Measurements from ENCODE around the gene ITIH6.
"Not testable (repeated sequence)": the region's sequence is repeated elsewhere in the genome, so short reads cannot be mapped to it uniquely, and the experiment has no call there.

The ITIH6 gene

DNA sequence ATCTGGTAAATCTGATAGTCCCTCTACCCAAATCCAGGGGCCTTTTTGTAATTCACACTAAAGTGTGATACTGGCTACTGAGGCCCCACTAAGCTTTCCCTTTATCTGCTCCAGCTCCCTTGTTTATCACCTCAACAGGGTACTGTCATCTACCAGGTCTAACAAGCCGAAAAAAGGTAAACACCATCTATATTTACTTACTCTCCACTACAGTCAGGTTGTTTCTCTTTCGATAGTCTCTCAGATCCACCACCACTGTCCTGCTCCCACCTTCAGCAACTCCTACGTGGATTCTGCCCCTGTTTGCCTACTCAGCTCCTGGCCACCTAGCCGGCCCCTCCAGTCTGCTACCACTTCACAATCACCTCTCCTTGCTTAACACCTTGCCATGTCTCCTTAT is 3.3 kb downstream of the ITIH6 start:
- no peak for DNase-seq

DNA sequence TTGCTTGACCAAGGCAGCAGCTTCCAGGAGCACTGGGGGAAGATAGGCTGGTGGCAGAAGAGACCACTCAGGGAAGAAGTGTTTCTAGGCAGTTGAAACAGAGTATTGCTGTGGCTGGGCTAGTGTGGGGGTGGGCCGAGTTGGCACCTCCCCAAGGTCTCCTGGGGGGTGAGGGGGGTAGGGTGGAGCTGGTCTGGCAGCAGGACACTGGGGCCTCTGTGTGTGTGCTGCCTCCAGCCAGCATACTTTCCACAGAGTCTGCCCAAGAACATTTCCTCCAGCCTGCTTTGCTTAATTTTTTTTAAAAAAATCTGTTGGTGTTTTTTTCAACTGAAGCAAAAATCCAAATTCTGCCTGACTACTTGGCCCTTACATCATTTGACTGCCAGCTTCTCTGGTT is 4.0 kb downstream of the ITIH6 start:
- DNase-seq, result no peak

DNA sequence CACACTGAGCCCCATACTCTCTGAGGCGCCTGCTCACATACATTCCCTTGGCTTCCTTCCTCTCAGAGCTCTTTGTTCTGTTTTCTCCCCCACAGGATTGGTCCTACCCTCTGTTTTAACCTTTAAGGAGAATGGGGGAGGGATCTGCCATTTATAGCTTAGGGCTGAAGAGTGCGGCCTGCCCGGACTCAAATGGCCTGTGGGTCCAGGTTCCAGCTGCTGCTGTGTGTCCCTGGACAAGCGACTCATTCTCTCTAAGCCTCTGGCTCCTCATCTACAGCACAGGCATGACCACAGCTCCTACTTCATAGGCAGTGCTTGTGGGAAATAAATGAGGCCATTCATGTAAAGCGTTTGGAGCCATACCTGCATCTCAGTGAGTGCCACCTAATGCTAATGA is 8.7 kb downstream of the ITIH6 start:
- DNase-seq, result not testable (repeated sequence)

DNA sequence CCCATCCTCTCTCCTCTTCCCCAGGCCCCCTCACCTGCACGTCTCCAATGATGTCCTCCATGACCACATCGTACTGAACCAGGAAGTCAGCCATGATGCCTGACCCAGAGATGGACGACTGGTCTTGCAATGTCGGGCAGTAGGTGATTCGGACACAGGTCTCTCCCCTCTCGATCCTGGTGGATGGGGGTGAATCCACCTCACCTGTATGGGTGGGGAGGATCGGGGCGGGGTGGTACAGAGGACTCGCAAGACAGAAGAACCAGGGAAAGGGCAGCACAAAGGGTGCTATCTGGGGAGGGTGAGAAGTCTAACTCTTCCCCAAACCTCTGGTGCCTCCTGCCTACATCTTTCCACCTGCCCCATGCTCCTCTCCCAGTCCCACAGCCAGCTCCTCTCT is 9.6 kb downstream of the ITIH6 start:
- no peak for DNase-seq

DNA sequence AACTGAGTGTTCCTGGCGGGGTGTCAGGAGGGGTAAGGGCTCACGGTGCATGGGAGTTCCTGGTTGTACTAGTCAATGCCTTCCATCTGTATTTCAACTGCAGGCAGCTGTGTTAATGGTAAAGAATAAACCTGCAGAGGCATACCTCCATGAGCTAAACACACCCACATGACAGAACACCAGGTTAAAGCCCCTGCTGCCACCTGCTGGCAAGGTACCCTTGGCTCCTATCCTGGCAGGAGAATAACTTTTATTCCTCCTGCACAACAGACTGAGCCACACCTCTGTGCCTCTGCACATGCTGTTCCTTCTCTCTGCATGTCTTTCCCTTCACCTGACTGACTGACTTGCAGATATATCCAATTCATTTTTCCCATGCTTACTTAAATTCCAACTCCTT is 11.1 kb downstream of the ITIH6 start:
- no peak for DNase-seq

DNA sequence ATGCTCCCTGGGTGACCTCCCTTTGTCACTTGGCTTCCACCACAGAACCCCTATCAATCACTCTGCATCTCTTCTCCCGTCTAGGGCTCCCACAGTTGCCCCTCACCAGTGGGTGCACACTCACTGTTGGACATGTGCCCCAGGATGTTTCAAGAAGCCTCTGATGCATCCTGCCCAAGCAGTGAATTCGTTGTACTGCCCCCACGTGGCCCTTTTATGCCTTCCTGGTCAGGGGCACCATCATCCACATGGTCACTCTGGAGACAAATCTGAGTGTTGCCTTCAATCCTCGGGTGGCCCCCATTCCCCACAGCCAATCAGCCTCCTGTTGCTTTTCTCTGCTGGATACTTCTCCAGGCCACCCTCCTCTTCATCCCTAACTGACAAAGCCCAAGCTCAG is 12.2 kb downstream of the ITIH6 start:
- DNase-seq, result no peak

DNA sequence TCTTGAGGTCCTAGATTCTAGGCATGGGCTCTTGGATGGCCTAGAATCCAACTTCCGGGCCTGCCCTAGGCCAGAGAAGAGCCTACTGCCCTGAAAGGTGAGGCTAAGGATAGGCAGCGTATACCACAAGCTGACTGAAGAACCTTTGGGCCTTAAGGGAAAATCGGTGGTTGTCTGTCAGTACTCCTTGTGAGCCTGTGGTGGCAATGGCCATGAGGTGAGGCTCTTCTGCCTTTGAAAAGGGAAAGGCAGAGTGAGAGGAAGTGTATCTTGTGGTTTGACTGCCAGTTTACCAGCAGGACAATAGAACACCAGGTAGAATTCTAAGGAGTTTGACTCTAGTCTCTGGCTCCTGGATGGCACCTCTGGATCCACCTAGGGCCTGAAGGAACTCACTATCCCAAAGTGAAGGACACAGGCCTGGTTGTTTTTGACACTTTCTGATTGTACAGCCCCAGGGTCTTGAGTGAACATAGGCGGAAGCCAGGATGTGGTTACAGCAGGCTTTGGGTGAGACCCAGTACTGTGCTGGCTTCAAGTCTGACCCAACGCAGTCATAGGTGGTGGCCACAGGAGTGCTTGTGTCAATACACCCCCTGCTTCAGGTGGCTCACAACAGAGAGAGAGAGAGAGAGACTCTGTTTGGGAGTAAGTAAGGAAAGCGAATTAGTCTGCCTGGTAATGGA is 20.9 kb downstream of the ITIH6 start:
- no peak for DNase-seq

DNA sequence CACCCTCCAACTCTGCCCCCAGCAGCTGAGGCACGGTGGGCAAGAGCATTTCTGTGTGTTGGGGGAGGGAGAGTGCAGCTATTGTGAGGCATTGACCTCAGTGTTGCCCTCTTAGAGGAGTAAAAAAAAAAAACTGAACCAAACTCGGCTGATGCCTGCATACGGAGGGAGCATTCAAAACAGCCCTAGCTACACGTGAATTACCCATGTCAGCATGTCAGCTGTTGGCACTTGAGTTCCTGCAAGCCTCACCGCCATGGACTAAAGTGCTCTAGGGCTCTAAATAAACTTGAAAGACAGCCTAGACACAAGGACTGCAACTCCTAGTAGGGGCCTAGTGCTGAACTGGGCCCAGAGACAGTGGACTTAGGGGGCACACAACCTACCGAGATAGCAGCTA is 22.0 kb downstream of the ITIH6 start:
- no peak for DNase-seq

DNA sequence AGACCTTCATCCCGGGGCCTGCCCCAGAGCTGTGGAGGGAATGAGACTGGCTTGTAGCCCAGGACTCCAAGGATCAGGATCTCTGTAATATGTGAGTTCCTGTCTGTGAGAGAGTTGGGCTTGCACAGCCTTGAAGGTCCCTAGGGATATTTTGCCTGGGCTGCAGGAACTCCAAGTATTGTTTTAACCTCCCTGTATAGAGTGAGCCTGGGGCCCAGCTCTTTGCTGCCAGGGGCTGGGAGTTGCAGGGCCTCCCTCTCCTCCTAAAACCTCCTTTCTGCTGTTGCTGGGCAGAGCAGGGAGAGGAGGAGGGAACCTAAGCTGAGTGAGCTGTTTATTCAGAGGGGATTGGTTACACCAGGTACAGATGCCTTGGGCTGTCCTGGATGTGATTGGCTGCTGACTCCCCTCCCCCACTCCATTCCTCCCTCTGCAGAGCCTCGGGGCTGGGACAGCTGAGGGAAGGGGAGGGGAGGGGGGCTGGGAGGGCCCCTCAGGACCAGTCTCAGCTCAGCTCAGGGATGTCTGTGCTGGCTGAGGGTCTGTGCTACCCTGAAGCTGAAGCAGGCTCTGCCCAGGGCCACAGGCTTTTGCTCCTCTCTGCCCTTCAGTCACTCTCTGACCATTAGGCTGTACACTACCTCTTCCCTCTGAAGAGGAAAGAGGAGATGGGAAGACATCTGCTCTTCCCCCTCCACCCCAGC is 23.5 kb downstream of the ITIH6 start:
- not testable (repeated sequence) for DNase-seq

DNA sequence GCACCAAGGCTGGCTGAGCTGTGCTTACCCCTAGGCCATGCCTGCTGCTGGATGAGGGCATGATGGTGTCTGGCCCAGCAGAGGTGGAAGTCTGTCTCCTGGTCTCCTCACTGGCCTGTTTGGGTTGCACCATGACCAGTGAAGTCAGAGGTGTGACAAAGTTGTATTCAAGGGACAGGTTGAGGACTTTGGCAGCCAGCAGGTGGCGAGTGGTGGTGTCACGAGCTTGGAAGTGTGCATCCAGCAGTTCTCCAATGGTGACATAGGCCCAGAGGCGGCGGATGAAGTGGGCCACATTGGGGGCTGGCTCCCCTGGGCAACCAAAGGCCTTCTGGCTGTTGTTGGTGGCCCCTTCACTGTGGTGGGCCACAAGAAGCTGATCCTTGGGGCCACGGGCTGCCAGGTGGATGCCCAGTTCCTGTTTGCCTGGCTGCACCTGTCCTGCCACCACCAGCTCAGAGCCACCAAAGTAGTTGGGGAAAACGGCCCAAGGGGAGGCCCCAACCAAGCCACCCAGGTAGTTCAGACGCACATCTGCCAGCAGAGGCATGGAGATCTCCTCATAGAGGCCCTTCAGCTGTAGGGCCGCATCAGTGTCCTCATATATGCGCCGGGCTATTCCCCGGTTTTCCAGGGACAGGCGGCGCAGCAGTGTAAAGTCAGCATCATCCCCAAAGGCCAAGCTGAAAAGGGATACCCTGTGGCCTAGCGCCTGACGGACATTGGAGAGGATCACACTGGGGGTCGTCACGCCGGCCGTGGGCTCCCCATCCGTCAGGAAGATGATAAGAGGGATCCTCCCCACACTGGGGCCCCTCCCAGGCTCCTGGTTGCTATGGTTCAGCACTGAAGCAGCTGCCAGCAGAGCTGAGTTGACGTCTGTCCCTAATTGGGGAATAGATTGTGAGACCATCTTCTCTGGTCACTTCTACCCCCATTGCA is 39.7 kb downstream of the ITIH6 start:
- no peak for DNase-seq

DNA sequence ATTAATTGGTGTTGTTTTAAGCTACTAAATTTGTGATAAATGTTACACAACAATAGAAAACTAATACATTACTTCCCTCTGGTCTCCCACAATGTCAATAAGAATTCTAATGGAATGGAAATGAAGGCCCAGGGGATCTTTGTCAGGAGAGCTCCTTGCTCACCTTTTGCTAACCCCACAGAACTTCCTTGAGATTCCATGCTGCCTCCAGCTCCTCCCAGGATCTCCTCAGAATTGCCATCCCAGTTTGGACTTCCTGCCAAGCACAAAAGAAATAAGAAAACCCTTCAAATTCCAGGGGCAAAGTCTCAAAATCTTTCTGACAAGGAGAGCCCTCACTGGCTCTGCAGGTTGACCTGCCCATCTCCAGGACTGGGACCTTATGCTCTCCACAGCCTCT is 43.2 kb downstream of the ITIH6 start:
- no peak for DNase-seq

DNA sequence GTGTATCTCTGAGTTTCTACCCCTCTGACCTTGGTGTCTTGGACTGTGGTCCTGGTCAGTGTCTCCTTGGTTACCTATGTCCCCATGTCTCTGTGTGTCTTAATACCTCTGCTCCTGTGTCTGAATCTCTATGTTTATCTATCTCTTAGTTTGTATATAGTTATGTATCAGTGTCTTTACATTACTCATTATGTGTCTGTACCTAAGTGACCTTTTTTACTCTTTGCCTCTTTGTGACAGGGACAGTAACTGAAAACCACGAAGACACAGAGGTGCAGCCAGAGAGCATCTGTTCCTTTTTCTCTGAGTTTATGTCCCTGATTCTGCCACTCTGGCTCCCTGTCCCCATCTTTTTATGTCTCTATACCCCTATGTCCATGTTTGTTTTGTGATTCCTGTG is 49.4 kb downstream of the ITIH6 start:
- DNase-seq, result no peak

DNA sequence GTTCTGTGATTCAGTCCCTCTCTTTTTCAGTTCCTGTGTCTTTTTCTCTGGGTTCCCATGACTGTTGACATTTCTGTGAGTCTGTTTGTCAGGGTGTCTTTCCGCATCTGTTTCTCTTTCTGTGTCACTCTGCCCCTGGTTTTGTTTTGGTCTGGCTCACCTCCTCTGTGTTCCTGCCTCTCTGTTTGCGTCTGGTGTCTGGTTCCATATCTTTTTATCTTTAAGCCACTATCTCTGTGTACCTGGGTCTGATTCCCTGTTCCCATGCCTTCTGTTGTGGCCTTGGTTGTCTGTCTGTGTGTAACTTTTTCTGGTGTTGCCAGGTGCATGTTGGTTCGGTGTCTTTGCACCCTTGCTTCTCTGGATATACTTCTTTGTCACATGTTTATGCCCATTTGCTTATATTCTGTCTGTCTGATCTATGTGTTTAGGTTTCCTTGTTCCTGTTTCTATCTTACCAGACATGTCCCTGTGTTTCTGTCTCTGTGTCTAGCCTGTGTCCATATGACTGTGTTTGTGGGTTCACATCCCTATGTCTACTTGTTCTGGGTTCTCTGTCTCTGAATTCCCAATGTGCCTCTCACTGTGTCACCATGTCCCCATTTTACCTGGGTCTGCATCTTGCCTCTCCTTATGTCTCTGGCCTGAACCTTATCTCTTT is 50.2 kb downstream of the ITIH6 start:
- no peak for DNase-seq

DNA sequence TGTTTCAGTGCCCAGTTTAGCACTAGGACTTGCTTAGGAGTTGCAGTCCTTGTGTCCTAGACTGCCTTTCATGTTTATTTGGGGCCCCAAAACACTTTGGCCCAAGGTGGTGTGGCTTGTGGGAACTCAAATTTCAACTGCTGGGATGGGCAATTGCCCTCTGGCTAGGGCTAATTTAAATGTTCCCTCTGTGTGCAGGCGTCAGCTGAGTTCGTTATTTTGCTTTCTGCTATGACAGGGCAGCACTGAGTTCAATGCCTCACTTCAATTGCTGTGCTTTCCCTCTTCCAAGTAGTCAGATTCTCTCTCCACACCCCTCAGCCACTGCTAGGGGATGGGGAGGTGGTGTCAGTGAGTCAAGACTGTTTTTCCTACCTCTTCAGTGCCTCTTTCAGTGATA is 51.1 kb downstream of the ITIH6 start:
- no peak for DNase-seq

DNA sequence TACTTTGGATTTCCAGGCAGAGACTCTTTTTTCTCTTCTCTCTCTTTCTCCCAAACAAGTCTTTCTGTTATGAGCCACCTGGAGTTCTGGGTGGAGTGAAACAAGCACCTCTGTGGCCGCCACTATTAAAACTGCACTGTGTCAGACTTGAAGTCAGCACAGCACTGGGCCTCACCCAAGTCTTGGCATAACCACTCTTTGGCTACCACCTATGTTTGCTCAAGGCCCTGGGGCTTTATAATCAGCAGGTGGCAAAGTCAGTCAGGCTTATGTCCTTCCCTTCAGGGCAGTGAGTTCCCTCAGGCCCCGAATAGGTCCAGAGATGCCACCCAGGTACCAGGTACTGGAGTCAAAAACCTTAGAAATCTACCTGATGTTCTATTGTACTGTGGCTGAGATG is 52.4 kb downstream of the ITIH6 start:
- DNase-seq, result no peak

DNA sequence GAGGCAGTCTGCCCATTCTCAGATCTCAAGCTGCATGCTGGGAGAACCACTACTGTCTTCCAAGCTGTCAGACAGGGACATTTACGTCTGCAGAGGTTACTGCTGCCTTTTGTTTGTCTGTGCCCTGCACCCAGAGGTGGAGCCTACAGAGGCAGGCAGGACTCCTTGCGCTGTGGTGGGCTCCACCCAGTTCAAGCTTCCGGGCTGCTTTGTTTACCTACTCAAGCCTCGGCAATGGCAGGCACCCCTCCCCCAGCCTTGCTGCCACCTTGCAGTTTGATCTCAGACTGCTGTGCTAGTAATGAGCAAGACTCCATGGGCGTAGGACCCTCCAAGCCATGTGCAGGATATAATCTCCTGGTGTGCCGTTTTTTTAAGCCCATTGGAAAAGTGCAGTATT is 59.5 kb downstream of the ITIH6 start:
- not testable (repeated sequence) for DNase-seq

DNA sequence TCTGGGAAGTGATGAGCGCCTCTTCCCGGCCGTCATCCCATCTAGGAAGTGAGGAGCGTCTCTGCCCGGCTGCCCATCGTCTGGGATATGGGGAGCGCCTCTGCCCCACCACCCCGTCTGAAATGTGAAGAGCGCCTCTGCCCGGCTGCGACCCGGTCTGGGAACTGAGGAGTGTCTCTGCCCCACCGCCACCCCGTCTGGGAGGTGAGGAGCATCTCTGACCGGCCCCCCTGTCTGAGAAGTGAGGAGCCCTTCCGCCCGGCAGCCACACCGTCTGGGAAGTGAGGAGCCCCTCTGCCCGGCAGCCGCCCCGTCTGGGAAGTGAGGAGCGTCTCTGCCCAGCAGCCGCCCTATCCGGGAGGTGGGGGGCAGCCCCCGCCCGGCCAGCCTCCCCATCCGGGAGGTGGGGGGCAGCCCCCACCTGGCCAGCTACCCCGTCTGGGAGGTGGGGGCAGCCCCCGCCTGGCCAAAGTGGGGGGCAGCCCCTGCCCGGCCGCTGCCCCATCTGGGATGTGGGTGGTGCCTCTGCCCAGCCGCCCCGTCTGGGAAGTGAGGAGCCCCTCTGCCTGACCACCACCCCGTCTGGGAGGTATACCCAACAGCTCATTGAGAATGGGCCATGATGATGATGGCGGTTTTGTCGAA is 61.6 kb downstream of the ITIH6 start:
- not testable (repeated sequence) for DNase-seq

DNA sequence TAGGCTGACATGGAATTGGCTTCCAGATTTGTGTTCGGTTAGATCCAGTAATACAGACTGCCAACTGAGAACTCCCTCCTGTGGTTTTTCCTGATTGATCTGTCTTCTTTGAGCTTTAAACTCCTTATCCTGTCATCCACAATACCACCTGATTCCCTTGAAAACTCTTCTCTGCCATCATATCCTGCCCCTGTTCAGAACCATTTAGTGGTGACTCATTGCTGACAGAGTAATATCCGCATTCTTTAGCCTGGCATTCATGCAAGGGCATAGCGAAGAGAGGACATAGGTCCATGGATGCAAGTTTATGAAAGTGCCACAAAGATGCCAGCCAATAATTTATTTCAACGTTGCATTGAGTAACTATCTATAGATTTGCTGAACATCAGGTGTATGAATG is 76.6 kb downstream of the ITIH6 start:
- DNase-seq, result no peak

DNA sequence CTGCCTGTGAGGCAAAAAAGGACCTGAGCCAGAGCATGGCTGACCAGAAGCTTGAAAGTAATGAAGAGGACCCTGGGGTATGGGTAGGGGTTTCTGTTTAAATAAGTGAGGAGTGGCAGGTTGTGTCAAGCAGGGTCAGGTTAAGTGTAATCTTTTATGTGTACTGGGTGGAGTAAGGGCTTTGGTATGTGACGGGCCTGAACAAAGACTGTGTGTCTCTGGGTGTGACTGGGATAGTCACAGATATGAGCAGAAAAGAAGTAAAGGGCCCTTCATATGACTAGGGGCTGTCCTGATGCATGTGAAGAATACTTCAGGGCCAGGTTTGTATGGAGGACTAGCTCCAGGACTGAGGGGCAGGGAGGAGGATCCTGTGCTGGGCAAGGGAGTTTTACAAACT is 82.4 kb downstream of the ITIH6 start:
- no peak for DNase-seq

DNA sequence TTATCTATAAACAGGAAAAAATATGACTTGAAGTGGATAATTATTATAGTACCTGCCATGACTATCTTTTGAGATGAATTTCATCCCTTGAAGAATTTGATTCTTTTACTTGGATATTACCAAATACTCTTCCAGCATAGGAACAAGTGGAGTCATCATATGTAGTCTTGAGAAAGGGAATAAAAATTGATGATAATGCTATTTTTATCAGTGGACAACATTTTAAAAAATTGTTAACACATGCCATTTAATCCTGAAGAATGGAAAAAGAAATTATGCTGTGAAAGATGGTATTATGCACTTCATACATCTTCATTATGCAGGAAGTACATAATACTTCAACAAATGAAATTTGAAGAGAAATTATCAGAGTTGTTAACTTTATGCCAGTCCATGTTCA is 83.6 kb downstream of the ITIH6 start:
- no peak for DNase-seq

DNA sequence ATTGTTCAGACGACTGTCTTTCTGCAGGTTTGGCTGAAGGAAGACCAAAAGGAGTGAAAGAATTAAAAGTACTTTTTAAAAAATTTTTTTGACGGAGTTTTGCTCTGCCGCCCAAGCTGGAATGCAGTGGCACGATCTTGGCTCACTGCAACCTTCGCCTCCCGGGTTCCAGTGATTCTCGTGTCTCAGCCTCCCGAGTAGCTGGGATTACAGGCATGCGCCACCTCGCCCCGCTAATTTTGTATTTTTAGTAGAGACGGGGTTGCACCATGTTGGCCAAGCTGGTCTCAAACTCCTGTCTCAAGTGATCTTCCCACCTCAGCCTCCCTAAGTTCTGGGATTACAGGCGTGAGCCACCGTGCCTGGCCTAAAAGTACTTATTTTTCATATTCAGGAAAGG is 86.3 kb downstream of the ITIH6 start:
- no peak for DNase-seq

DNA sequence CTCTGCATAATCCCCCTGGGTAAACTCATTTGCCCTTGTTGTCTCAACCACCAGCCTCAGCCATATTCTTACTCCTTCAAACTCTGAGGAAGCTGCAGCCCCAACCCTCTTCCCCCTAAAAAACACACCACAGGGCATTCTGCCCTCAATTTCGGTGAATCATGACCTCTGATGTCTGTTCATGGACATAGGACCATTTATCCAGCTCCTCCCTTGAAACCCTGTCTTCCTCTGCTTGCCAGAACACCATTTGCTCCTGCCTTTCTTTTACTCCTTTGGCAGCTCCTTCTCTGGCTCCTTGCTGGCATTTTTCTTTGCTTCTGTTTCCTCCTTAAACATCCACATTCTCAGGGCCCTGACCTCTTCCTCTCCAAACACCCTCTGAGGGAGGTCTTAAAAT is 87.1 kb downstream of the ITIH6 start:
- DNase-seq, result no peak

DNA sequence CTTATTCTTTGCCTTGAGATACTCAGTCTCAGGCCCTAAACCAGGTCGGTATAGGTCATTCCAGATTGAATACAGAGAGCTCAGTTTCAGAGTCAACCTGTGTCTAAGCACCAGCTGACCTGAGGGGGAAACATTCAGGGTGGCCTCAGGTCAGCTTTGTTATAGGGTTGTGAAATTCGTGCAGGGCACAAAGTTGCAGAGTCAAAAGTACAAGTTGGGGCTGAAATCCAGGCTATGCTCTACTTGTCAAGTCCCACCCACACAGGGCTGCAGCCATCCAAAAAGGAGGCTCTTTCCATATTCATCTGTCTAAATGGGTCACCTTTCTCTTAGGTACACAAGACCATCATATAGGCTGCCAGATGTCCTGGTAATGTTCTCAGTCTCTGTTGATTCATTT is 89.7 kb downstream of the ITIH6 start:
- no peak for DNase-seq

Data from T1000 (cell line).